ENCODE measurements around the gene PALLD.

- TF ChIP-seq, protein P1, sequence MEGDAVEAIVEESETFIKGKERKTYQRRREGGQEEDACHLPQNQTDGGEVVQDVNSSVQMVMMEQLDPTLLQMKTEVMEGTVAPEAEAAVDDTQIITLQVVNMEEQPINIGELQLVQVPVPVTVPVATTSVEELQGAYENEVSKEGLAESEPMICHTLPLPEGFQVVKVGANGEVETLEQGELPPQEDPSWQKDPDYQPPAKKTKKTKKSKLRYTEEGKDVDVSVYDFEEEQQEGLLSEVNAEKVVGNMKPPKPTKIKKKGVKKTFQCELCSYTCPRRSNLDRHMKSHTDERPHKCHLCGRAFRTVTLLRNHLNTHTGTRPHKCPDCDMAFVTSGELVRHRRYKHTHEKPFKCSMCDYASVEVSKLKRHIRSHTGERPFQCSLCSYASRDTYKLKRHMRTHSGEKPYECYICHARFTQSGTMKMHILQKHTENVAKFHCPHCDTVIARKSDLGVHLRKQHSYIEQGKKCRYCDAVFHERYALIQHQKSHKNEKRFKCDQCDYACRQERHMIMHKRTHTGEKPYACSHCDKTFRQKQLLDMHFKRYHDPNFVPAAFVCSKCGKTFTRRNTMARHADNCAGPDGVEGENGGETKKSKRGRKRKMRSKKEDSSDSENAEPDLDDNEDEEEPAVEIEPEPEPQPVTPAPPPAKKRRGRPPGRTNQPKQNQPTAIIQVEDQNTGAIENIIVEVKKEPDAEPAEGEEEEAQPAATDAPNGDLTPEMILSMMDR (optimal IDR thresholded peaks at IDR 0.05 in 1 of 3, IDR thresholded peaks at IDR 0.05 in 1 of 3, conservative IDR thresholded peaks at IDR 0.05 in 1 of 3; ENCODE audit: extremely low read depth in 1 of 3, insufficient read depth in 2 of 3, low read length in 3 of 3): no peak
- TF ChIP-seq EZH2 (IDR thresholded peaks at IDR 0.05; ENCODE audit: low read length): no peak
Observed at GRCh38 chr4:168564023-168564422, 67.2 kb downstream of the PALLD start.

All from keratinocyte (primary cell).